ENCODE measurements around the gene PKD2L2. TPM values are rescaled to one million over a fixed set of nuclear protein-coding genes. Genes with fewer than 3 reads are reported as not detected.

PKD2L2 gene
- total and polyA plus RNA-seq, 2 of the 4 experiments (the other 2 are of a cell fraction), result not detected

- intact Hi-C loops (cut with micrococcal nuclease) (no loop called here), dilution Hi-C loops (cut with HindIII; ENCODE audit: low sequenced_read_pairs, unreplicated experiment) (no loop called here), in situ Hi-C loops (cut with MboI; ENCODE audit: low sequenced_read_pairs) (no loop called here)
- CTCF ChIA-PET, result no interaction called here
- Histone ChIP-seq H3K79me1 (ENCODE audit: low read depth in 1 of 2, low read length in 2 of 2) (no peaks in the 10 kb centered on the region), H3K4me3 (ENCODE audit: insufficient read depth, low read depth, low read length) (no peak overlapping the region), H2AFZ (replicated peaks; ENCODE audit: low read length, poor library complexity) (no peak overlapping the region), H2BK15ac (ENCODE audit: low read depth, low read length) (no peak overlapping the region), H4K91ac (ENCODE audit: insufficient read depth, low read depth, low read length) (no peak overlapping the region), H2BK5ac (ENCODE audit: low read depth, low read length, poor library complexity, severe bottlenecking) (no peak overlapping the region), H2AK5ac (ENCODE audit: low read depth, low read length) (no peak overlapping the region), H2BK20ac (ENCODE audit: low read depth, low read length) (no peak overlapping the region), H4K8ac (ENCODE audit: low read depth in 2 of 2, low read length in 2 of 2) (no peak overlapping the region), H4K20me1 (ENCODE audit: insufficient read depth, low read length) (no peaks in the 10 kb centered on the region), H3K9me1 (ENCODE audit: insufficient read depth, low read length) (no peaks in the 10 kb centered on the region), H2BK120ac (ENCODE audit: low read depth, low read length) (no peak overlapping the region), H4K5ac (ENCODE audit: low read depth, low read length) (no peak overlapping the region), H3K27ac (ENCODE audit: insufficient read depth, low read length) (no peak overlapping the region), H3K23ac (ENCODE audit: low read depth, low read length) (no peak overlapping the region), H3K14ac (replicated peaks; ENCODE audit: low read depth, low read length) (no peak overlapping the region), H3K4me2 (ENCODE audit: low read depth, low read length) (no peak overlapping the region), H3K4me1 (ENCODE audit: control insufficient read depth, insufficient read depth, low read length) (no peaks in the 10 kb centered on the region), H3K4ac (ENCODE audit: low read depth, low read length) (no peak overlapping the region), H3K36me3 (ENCODE audit: control insufficient read depth, insufficient read depth, low read length) (no peaks in the 10 kb centered on the region), H3K56ac (ENCODE audit: extremely low read depth, insufficient read depth, low read length) (no peak overlapping the region), H3K18ac (ENCODE audit: low read depth, low read length) (no peak overlapping the region), H3K27me3 (ENCODE audit: control insufficient read depth, insufficient read depth, low read length) (peaks cover 2% of the 10 kb centered on the region; the same call in 1 of the 2 replicates), H3K9ac (ENCODE audit: low read depth, low read length) (no peak overlapping the region), H3K9me3 (ENCODE audit: control insufficient read depth, insufficient read depth, low read length) (no peaks in the 10 kb centered on the region), H2AK9ac (replicated peaks; ENCODE audit: low read depth, low read length, poor library complexity) (no peak overlapping the region)
- DNase-seq (no peak), ATAC-seq (ENCODE audit: low read depth) (no peak)
- POLR2A ChIA-PET (ENCODE audit: unreplicated experiment), result no interaction called here
- TF ChIP-seq MXI1 (IDR thresholded peaks at IDR 0.05; ENCODE audit: borderline replicate concordance, low read depth, low read length), result no peak
- no peak for TF ChIP-seq NFE2L2 (IDR thresholded peaks at IDR 0.05; ENCODE audit: low read depth, low read length)
- no peak for TF ChIP-seq POLR2A (IDR thresholded peaks at IDR 0.05; ENCODE audit: low read depth, low read length)
- TF ChIP-seq ELK1 (IDR thresholded peaks at IDR 0.05; ENCODE audit: borderline replicate concordance, low read depth, low read length), result no peak
- no peak for TF ChIP-seq BHLHE40 (IDR thresholded peaks at IDR 0.05; ENCODE audit: low read depth, low read length)
- TF ChIP-seq CHD1 (IDR thresholded peaks at IDR 0.05; ENCODE audit: low read depth, low read length), result no peak
- TF ChIP-seq RAD21 (IDR thresholded peaks at IDR 0.05; ENCODE audit: low read length), result no peak
- no peak for TF ChIP-seq FOS (IDR thresholded peaks at IDR 0.05; ENCODE audit: low read depth, low read length)
- no peak for TF ChIP-seq CTCF (conservative IDR thresholded peaks at IDR 0.05; ENCODE audit: low read depth, low read length)
- TF ChIP-seq MAZ (IDR thresholded peaks at IDR 0.05; ENCODE audit: borderline replicate concordance, low read depth, low read length), result no peak
- TF ChIP-seq USF2 (IDR thresholded peaks at IDR 0.05; ENCODE audit: low read depth, low read length), result no peak
- no peak for TF ChIP-seq MAFK (IDR thresholded peaks at IDR 0.05; ENCODE audit: low read depth, low read length)
- no TSS peak for BruUV-seq (replicated peaks)
- WGBS, 2 experiments (ENCODE audit: extremely low coverage in 2 of 2, insufficient read length in 1 of 2), result no CpG with 5 or more reads among the region's 3 CpGs
These were observed 33.1 kb upstream of the PKD2L2 start for GRCh38 chr5:137856201-137856600.

Data from IMR-90 (cell line).